ENCODE data around the gene GMPPB.
A peak's percentile ranks its signal among the peaks of the same experiment; 100 is the strongest.
"Not testable (repeated sequence)": the region's sequence is repeated elsewhere in the genome, so short reads cannot be mapped to it uniquely, and the experiment has no call there.

Gene GMPPB

DNA sequence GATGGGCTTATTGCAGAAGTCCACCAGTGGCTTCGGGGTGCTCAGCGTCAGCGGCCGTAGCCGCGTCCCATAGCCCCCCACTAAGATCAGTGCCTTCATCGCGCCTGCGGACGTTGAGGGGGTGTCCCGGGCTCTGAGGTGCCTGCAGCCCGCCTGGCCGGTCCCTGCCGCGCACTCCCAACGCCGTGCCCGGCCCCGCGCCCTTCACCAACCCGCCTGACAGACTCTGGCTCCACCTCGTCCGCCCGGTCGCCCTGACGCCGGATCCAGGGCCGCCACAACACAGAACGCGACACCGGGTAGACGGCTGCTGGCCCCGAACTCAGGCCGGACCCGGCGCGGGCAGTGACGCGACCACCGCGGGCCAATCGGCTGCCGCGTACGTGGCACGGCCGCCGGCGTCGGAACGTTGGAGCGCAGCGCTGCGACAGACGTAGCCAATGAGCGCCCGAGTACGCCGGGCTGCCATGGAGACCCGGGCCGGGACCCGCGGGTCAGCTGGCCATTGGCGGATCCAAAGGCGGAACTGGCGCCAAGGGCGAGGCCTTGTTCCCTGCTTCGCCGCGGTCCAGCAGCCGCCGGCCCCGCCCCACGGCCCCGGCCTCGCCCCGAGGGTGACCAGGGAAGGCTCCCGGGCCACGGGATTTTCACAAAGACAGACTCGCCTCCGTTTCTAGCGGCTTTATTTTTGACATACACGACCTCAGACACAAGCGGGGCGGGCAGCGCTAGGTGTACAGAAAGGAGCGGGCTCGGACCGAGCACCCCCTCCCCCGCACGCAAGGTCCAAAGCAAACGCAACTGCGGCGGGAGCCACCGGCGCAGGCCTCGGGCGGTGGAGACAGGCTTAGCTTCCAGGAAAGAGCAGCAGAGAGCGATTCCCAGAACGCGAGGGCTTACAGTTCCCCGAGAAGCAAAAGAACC lies at the start of gene GMPPB:
Gene GMPPB, minus strand, starts transcription at position 324 of the 924 bp plus-strand sequence. Its CDS starts 225 bp downstream, at position 99.
- no peak for FAIRE-seq

DNA sequence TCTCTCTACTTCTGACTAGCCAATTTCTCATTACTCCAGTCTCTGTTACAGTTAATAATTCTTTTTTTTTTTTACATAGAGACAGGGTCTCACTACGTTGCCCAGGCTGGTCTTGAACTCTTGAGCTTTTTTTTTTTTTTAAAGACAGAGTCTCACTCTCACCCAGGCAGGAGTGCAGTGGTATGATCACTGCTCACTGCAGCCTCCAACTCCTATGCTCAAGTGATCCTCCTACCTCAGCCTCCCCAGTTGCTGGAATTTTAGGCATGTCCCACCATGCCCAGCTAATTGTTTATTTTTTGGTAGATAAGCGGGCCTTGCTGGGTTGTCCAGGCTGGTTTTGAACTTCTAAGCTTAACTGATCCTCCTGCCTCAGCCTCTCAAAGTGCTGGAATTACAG lies 49.0 kb upstream of the GMPPB start:
- no peak for FAIRE-seq

DNA sequence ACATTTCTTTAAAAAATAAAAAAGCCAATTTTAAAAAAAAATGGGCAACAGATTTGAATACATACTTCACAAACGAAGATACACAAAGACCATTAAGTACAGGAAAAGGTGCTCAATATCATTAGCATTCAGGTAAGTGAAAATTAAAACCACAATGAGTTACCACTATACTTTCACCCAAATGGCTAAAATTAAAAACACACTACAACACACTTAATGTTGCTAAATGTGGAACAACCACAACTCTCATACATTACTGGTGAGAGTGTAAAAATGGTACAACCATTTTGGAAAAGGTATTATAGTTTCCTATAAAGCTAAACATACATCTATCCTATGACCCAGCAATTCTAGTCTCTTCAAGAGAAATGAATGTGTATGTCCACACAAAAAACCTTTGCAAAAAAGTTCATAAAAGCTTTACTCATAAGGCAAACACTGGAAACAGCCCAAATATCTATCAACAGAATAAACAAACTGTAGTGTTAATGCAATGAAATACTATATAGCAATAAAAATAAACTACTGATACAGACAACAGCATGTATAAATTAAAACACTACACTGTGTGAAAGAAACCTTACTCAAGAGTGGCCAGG lies 47.7 kb upstream of the GMPPB start:
- no peak for FAIRE-seq

DNA sequence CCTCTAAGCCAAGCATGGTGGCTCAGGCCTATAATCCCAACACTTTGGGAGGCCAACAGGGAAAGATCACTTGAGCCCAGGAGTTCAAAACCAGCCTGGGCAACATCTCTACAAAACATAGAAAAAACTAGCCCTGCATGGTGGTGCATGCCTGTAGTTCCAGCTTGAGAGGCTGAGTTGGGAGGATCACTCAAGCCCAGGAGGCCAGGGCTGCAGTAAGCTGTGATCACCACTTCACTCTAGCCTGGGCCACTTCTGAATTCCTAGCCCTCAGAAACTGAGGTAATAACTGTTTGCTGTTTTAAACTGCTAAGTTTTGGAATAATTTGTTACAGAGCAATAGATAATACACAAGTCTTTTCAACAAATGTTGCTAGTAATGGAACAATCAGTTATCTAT lies 46.2 kb upstream of the GMPPB start:
- no peak for FAIRE-seq

DNA sequence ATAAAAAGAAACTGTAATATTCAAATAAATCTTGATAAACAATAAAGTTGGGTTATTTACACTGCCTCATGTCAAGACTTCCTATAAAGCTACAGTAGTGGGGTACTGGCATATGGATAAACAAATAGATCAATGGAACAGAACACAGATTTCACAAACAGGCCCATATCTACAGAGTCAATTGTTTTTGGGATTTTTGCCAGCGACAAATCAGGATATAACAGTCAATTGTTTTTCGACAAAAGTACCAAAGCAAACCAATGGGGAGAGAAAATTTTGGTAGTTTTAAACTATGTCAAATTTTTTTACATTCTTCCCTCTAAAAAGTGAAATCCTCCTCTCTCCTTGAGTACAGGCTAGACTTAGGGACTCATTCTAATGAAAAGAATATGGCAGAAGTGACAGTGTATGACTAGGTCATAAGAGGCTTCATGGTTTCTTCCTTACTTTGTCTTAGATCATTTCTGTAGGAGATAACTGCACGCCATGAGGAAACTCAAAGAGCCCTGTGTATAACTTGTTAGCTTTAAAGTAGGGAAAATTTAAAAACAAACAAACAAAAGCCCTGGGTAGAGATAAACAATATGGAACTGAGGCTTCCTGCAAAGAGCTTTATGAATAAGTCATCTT lies 45.6 kb upstream of the GMPPB start:
- no peak for FAIRE-seq

DNA sequence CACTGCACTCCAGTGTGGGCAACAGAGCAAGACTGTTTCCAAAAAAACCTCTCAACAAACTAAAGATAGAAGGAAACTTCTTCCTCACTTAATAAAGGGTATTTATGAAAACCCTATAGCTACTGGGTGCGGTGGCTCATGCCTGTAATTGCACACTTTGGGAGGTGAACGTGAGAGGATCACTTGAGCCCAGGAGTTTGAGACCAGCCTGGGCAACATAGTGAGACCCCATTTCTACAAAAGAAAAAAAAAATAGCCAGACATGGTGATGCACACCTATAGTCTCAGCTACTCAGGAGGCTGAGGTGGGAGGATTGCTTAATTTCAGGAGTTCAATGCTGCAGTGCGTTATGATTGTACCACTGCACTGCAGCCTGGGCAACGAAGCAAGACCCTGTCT lies 40.2 kb upstream of the GMPPB start:
- no peak for FAIRE-seq

DNA sequence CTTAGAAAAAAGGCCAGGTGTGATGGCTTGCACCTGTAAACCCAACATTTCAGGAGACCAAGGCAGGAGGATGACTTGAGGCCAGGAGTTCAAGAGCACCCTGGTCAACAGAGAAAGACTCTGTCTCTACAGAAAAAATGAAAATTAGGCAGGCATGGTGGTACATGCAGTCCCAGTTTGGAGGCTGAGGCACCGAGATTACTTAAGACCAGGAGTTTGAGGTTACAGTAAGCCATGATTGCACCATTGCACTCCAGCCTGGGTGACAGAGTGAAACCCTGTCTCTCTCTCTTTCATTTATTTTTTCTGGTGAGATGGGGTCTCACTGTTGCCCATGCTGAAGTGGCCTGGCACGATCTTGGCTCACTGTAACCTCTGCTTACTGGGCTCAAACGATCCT lies 37.9 kb upstream of the GMPPB start:
- no peak for FAIRE-seq

DNA sequence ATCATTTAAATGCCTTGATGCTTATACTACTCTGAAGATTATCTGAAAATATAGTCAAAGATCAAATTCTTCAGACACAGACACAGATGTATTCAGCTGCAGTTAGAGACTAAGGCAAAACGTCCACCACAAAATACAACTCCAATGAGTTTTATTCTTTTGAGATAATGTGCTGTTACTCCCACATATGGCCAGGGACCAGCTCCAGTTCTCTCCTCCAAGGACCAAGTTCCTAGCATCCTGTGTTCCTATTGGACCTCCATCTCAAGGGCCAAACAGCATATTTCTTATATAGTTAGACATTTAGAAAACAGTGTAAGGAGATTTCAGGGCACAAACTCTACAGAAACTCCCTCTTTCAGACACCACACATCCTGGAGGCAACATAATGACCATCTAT lies 35.5 kb upstream of the GMPPB start:
- FAIRE-seq, result no peak

DNA sequence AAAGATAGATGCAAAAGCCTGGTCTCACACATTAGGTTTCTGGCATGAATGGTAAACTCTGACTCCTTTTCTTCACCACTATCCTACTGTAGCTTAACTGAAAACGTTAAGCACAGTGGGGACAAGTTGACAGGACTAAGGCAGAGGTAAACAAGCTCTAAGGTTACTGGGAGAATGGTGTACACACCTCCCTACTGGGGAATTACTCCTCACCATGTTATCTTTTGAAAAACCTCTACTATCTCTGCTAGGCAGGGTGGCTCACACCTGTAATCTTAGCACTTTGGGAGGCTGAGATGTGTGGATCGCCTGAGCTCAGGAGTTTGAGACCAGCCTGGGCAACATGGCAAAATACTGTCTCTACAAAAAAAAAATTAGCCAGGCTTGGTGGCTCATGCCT lies 33.4 kb upstream of the GMPPB start:
- no peak for FAIRE-seq

DNA sequence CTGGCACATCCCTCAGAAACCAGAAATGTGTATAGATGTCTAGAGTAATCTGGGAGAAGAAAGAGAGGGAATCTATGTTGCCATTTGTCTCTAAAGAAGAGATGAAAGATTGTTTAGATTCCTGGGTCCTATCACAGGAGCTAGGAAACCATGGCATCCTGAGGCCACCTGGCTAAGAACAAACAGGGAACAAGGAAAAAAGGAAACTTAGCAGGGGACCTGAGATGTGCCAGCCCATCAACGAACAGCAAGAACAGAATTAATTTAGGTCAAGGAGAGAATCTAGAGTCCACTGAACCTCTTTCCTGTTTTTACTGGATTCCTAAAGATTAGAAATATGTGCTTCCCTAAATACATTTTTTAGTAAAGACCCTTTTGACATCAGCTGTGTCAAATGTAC lies 32.3 kb upstream of the GMPPB start:
- FAIRE-seq, result no peak

DNA sequence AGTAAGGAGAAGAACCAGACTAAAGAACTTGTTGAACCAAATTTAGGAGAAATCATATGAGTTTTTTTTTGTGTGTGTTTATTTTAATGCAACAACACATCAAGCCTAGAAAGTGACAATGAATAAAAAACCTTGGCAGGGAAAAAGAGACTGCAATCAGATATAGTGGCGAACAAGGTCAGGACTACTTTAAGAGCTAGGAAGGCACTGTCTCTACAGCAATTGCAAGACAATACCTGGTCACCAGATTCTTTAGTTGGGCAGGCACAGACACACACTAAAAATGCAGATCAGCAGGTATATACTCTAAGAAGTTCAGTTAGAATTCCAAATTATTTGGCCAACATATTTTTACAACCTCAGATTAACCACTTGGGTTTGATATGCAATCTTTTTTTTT lies 30.8 kb upstream of the GMPPB start:
- FAIRE-seq, result no peak

DNA sequence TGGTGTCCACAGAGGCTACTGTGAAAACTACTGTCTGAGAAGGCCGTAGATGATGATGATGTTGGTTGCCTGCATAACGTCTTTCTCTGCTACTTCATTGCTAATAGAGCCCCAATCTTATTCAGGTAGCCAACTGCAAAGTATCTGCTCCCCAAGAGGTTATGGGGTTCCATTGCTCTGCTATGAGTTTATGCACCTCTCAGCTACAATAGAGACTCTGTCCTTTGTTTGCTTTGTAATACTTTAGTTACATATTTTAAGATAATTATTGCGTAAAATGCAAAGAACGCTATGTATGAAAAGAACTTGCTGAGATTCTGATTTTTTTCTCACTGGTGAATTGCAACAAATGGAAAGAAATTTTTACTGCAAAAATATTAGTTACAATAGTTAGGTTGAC lies 27.8 kb upstream of the GMPPB start:
- no peak for FAIRE-seq

DNA sequence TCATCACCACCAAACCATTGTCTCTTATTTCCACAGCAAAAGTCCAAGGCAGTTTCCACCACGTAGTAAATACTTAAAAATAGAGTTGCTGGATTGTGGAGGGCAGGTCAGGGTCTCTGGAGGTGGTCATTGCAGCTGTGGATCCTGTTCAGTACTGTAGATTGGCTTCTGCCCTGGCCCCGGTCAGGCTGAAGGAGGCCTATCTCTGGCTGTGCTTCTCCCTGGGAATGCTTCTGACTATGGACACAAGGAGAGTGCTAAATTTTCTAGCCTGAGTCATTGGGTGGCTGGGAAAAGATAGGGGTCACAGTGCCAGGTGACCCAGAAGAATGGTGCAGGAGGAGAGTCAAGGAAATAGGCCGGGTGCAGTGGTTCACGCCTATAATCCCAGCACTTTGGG lies 26.3 kb upstream of the GMPPB start:
- no peak for FAIRE-seq

DNA sequence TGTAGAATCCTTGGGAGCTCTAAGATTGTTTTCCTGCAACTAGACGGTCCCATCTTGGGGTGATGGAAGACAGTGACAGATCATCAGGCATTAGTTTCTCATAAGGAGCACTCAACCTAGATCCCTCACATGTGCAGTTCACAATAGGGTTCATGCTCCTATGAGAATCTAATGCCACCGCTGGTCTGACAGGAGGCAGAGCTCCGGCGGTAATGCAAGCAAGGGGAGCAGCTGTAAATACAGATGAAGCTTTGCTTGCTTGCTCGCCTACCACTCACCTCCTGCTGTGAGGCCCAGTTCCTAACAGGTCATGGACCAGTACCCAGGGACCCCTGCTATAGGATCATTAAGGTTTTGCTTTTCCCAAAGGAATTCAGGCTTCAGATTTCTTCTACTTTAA lies 25.1 kb upstream of the GMPPB start:
- FAIRE-seq, result not testable (repeated sequence)

DNA sequence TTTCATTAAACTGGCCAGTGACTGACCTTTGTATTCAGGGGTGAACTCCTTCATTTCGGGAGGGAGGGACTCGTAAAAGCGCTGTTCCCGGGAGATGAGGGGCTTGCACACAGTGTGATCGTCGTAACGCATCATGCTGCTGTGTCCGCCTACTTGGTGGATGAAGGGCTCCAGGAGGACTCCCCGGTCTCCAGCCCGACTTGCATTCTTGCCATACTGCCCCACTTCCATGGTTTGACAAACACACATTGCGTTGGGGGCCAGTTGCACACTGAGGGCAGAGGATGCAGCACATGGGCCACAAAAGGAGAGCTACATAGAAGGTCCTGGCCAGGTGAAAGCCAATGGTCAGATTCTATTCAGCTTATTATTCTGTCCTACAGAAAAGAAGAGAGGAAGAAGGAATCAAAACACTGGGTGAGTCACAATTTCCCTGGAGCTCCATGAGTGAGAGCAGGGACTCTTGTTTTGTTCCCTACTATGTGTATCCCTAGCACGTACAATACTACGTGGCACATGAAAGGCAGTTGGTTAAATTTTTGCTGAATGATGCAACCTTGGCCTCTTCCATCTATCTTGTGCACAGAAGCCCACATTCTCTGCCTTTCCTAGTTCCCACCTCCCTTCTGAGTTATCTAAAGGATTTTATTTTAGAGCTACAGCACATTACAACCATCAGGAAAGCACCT lies 24.2 kb upstream of the GMPPB start:
- FAIRE-seq, result no peak

DNA sequence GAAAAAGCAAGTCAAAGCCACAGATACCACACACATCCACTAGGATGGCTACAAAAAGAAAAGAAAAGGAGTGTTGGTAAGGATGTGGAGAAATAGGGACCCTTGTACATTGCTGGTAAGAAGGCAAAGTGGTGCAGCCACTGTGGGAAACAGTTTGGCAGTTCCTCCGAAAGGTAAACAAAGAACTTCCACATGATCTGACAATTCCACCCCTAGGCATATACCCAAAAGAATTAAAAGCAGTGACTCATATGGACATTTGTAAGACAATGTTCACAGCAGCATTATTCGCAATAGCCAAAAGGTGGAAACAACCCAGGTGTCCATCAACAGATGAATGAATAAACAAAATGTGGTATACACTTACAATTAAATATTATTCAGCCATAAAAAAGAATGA lies 22.2 kb upstream of the GMPPB start:
- peak; percentile 24 for FAIRE-seq

DNA sequence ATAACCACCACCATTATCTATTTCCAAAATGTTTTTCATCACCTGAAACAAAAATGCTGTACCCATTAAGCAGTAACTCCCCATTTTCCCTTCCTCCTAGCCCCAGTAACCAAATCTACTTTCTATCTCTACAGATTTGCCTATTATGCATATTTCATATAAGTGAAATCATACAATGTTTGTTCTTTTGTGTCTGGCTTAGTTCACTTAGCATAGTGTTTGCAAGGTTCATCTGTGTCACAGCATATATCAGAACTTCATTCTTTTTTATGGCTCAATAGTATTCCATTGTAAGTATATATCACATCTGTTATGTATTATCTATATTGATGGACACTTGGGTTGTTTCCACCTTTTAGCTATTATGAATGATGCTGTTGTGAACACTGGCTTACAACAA lies 16.7 kb upstream of the GMPPB start:
- no peak for FAIRE-seq

DNA sequence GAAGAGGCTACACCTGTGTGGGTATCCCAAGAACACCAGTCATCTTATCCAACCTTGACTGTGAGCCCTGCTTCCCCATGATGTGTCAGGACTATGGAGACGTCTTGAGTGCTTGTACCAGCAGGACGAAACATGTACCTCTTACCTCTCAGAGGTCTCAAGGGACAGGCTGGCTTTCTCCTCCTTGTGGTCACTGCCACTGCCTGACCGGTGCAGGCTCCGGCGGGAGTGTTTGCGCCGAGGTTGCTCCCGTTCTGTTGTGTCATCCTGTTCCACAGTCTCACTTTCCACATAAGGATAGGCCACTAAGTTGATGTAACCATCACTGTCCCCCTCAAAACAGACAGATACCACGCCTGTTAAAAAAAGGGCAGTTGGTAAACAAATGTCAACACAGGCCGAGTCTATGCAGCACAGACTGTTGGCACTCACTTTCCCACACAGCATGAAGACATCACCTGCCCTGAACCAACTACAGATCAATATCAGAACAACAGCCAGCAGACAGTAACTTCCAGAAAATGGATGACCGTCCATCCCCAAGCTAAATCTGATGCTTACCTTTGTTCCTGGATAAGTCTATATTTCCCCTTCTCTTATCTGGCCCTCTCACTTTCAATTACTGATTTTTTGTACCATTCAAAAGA lies 14.4 kb upstream of the GMPPB start:
- FAIRE-seq, result no peak

DNA sequence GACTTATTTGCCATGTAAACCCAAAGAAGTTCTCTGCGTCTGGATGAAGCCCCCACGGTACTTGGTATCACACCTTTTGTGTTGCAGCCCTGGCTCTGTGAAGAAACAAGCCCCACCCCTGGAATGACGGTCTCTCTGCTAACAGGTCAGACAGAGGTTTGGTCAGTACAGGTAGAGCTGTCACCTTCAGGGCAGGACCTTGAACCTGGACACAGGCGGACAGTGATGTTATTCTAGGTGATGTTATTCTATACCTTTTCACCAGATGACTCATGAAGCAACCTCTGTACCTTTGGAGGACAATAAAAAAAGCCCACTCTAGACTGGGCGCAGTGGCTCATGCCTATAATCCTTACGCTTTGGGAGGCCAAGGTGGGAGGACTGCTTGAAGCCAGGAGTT lies 11.0 kb upstream of the GMPPB start:
- no peak for FAIRE-seq

DNA sequence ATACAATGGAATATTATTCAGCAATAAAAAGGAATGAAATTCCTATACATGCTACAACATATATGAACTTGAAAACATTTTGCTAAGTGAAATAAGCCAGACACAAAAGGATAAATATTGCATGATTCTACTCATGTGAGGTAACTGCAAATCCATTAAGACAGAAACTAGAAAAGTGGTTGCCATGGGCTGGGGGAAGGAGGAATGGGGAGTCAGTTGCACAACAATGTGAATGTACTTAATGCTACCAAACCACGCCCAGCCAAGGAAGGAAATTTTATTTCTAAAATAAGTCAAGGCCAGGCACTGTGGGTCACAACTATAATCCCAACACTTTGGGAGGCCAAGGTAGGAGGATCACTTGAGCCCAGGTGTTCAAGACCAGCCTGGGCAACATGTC lies 9.8 kb upstream of the GMPPB start:
- no peak for FAIRE-seq

DNA sequence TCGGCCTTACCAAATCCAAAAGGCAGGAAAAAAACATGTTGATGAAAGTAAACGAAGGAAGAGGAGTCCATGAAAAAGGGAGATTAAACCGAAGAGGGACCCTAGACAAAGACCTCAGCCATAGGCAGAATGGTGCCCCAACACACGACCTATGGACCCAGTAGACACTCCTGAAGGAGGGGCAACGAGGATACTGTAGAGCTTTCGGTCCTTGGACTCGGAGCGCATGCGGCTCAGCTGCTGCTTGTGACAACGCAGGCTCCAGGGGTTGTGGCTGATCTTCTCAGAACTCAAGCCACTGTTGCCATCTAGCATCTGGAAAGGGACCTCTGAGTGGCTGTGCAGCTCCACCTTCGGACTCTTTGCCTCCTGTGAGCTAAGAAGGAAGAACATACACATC lies 8.8 kb upstream of the GMPPB start:
- no peak for FAIRE-seq

DNA sequence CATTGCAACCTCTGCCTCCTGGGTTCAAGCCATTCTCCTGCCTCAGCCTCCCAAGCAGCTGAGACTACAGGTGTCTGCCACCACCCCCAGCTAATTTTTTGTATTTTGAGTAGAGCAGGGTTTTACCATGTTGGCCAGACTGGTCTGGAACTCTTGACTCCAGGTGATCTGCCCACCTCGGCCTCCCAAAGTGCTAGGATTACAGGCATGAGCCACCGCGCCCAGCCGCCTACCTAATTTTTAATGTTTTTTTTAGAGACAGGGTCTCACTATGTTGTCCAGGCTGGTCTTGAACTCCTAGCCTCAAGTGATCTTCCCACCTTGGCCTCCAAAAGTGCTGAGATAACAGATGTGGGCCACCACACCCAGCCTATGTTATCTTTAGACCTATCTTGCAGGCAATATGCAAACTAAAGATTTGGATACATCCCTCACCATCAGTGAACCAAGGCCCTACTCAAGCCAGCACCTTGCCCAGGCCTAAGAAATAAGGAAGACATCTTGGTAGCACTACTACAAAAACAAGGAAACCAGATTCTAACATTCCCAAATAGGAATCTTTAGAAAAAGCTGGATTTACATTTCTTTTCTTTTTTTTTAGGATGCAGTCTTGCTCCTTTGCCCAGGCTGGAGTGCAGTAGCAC lies 6.3 kb upstream of the GMPPB start:
- FAIRE-seq, result no peak

All from islet of Langerhans (tissue), 1 donor.